Measurements from ENCODE around the gene HSPB6.

- TF ChIP-seq TCF7L2 (IDR thresholded peaks at IDR 0.05; ENCODE audit: low read depth, low read length) (no peak), CTCF (IDR thresholded peaks at IDR 0.05) (no peak), POLR2AphosphoS5 (IDR thresholded peaks at IDR 0.05; ENCODE audit: low read depth, low read length) (no peak)
These were observed 35.5 kb upstream of the HSPB6 start for GRCh38 chr19:35792312-35792711.
